Adrenal gland (tissue), 5 donors: ENCODE data around the gene SYT2.

Experiments
- CTCF ChIP-seq, 6 experiments: fragments of 450-650 bp in 4 of 6; fragments of 200-600 bp in 2 of 6; sonication (generic) in 1 of 6; IDR thresholded peaks; 1 replicate in 5 of 6; 2 replicates in 1 of 6; pipeline versions ENCODE4 v1.5.1 to v1.8.0; 2016 to 2021; ENCODE audit warnings: antibody characterized with exemption in 6 of 6, mild to moderate bottlenecking in 2 of 6, moderate library complexity in 1 of 6
- POLR2A ChIP-seq, 2 donors: fragments of 450-650 bp; IDR thresholded peaks; one replicate each; pipeline ENCODE4 v1.6.1; 2017; ENCODE audit warnings: antibody characterized with exemption in 2 of 2, mild to moderate bottlenecking in 2 of 2, moderate library complexity in 1 of 2
- donor health status: DM: no; HTN: no; CAD: no.

GRCh38 chr1:202630541-202630940, 79.7 kb downstream of the SYT2 start:
- TF ChIP-seq CTCF (IDR thresholded peaks at IDR 0.05): no peak
- no peak for TF ChIP-seq POLR2A (IDR thresholded peaks at IDR 0.05)
